ENCODE measurements around the gene CDA.

GRCh38 chr1:20574686-20575540 lies 14.0 kb upstream of the CDA start:
- TF ChIP-seq RB1 (IDR thresholded peaks at IDR 0.05; ENCODE audit: low read depth), result 0 out of 2 replicates have a peak, but pooled peaks have one; percentile 36
- TF ChIP-seq PBX2 (CRISPR knock-in tag; IDR thresholded peaks at IDR 0.05; ENCODE audit: low read depth), result no peak
- peak; percentile 57; the same call in 1 of the 2 replicates for TF ChIP-seq PBX2 (tag; conservative IDR thresholded peaks at IDR 0.05; ENCODE audit: low read depth)
- TF ChIP-seq L3MBTL2 (IDR thresholded peaks at IDR 0.05), result no peak; the same call in 1 of the 2 replicates
- TF ChIP-seq, protein P1, sequence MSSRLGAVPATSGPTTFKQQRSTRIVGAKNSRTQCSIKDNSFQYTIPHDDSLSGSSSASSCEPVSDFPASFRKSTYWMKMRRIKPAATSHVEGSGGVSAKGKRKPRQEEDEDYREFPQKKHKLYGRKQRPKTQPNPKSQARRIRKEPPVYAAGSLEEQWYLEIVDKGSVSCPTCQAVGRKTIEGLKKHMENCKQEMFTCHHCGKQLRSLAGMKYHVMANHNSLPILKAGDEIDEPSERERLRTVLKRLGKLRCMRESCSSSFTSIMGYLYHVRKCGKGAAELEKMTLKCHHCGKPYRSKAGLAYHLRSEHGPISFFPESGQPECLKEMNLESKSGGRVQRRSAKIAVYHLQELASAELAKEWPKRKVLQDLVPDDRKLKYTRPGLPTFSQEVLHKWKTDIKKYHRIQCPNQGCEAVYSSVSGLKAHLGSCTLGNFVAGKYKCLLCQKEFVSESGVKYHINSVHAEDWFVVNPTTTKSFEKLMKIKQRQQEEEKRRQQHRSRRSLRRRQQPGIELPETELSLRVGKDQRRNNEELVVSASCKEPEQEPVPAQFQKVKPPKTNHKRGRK (tag; IDR thresholded peaks at IDR 0.05), result no peak
- TF ChIP-seq, protein P2, sequence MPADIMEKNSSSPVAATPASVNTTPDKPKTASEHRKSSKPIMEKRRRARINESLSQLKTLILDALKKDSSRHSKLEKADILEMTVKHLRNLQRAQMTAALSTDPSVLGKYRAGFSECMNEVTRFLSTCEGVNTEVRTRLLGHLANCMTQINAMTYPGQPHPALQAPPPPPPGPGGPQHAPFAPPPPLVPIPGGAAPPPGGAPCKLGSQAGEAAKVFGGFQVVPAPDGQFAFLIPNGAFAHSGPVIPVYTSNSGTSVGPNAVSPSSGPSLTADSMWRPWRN (IDR thresholded peaks at IDR 0.05; ENCODE audit: low read depth), result no peak
- no peak for TF ChIP-seq PPARD (CRISPR knock-in tag; IDR thresholded peaks at IDR 0.05)
- TF ChIP-seq ZNF717 (CRISPR knock-in tag; IDR thresholded peaks at IDR 0.05), result no peak
- no peak for TF ChIP-seq ZNF280A (IDR thresholded peaks at IDR 0.05; ENCODE audit: low read depth, partially characterized antibody)
- no peak for TF ChIP-seq CBX2 (IDR thresholded peaks at IDR 0.05; ENCODE audit: insufficient read depth, low read length, poor library complexity, severe bottlenecking)
